CD4-positive, alpha-beta T cell treated with Interleukin-2 at 100 ng/mL for 4 hours (primary cell): ENCODE data around the gene STK25.
"Not testable (repeated sequence)": the region's sequence is repeated elsewhere in the genome, so short reads cannot be mapped to it uniquely, and the experiment has no call there.

ENCODE experiments used
- DNase-seq: peaks from one replicate; pipeline ENCODE4 v3.0.0-alpha.2; 2020; ENCODE audit warnings: low spot score

Gene STK25

DNA sequence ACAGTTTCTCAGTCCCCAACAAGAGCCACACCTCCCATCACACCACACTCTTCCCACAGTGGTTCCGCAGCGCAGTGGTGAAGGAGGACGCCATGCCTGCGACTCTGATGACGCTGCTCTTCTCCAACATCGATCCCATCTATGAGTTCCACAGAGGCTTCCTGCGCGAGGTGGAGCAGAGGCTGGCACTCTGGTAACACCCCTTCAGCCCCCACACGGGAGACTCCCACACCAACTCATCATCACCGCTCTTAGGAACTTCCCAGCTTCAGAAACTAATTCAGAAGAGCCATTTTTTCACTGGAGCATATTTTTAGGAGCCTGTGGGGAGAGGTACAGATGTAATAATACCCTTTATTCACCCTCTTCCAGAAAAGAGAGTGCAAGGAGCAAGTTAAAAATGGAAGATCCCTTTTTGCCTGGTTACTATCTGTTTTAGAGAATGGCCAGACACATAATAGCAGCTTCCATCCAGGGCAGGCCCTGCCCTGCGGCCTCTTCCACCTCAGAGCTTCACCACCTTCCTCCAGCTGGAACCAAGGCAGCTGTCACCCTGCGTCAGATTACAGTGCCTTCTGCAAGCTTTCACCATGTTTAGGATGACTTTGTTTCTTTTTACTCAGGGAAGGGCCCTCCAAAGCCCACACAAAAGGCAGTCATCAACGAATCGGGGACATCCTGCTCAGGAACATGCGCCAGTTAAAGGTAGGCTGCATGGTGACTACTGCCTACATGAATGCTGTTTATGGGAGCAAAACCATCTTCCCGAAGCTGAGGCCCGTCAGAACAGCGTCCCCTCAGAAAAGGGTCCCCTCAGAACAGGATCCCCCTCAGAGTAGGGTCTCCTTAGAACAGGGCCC is 44.9 kb downstream of the STK25 start:
- no peak for DNase-seq

DNA sequence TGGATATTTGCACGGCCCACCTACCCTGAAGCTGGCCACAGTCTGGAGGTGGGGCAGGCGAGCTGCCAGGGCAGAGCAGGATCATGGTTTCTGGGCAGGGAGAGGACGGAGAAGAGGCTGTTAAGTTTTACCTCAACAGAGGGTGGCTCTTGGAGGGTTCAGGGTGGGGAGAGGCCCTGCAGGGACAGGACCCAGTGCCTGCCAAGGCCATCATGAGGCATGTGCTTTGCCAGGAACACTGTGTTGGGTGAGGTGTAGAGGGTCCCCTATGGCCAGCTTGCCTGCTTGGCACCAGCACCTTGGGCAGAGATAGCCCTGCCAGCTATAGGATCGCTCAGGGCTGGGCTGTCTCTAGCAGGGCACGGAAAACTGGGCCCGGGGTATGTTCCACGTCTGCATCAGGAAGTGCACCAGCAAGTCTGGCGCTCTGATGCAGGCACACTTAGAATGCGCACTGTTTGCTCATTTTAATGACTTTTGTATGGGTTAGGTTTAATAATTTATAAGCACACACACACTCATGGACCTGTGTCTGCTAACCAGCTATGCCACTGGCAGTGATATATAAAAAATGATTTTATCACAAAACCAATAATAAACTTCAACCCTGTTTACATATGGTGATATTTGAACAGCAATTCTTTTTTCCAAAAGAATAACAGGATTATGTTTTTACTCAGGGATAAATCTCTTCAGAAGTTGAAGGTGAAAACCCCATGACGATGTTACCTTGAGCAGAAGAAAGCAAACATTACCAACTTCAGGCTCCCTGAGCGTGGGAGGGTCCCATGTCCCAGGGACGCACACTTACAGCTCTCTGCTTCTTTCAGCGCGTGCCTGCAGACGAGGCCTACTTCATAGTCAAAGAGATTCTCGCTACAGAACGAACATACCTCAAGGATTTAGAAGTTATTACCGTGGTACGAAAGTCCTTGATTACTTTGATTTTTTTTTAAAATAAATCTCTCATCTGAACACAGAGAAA is 46.4 kb downstream of the STK25 start:
- no peak for DNase-seq

- DNase-seq = no peak
Observed at GRCh38 chr2:241460631-241461030, 47.8 kb downstream of the STK25 start.

GRCh38 chr2:241459520-241459919 is 48.9 kb downstream of the STK25 start:
- DNase-seq = no peak

DNA sequence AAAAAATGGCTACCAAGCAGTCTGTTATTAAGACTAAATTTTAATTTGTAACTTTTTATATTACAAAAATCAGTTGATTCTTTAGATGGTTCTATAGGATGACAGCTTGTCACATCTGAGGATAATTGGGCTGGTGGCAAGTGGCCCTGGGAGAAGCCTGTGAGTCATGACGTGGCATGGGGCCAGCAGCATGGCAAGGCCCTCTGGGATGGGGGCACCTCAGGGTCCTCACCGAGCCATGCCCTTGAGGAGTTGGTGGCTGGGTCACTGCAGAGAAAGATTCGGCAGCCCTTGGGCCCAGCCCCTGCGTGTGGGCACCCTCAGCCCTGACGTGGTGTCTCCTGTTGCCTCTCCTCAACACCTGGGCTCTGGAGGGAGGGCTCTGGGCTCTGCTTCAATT is 49.7 kb downstream of the STK25 start:
- DNase-seq = no peak

DNA sequence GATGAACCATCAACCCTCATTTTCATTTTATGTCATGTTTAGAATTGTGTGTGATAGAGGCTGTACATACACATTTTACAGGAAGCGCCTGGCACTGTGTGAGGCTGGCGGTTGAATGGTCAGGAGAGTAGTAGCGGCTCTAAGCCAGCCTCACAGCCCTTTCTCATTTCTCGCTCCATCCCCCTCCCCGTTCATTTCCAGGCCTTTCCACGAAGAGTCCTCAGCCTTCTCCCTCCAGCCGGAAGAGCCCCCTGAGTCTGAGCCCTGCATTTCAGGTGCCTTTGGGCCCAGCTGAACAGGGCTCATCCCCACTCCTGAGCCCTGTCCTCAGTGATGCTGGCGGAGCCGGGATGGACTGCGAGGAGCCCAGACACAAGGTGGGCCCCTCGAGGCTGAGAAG is 51.8 kb downstream of the STK25 start:
- no peak for DNase-seq

- DNase-seq = no peak
Observed at GRCh38 chr2:241454837-241455485, 53.4 kb downstream of the STK25 start.

- DNase-seq = not testable (repeated sequence)
Observed at GRCh38 chr2:241453919-241454318, 54.5 kb downstream of the STK25 start.

GRCh38 chr2:241451840-241452506 is 56.4 kb downstream of the STK25 start:
- DNase-seq = no peak

DNA sequence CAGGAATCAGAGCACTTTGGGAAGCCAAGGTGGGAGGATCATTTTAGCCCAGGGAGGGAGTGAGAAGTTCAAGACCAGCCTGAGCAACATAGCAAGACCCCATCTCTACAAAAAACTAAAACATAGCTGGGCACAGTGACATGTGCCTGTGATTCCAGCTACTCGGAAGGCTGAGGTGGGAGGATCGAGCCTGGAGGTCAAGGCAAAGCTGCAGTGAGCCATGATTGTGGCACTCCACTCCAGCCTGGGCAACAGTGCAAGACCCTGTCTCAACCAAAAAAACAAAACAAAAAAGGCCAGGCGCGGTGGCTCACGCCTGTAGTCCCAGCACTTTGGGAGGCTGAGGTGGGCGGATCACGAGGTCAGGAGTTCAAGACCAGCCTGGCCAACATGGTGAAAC is 58.3 kb downstream of the STK25 start:
- DNase-seq = not testable (repeated sequence)

DNA sequence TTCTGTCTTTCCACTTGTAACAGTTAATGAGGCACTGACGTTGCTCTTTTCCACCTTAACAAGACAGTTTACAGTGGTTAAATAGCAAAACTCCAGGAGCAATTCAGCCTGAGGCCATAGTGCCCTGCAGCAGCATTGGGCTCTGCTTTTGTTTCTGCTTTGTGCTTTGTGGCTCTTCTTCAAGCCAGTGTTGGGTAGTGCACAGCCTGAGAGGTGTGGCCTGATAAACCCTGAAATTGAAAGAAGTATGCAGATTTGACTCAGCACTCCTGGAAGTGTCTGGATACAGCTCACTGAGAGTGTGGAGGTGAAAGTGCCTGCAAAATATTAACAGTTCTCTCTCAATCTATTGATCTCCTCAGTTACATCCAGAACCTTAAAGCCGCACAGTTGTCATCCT is 63.0 kb downstream of the STK25 start:
- DNase-seq = no peak

- peak; percentile 93 for DNase-seq
Observed at GRCh38 chr2:241443486-241444223, 64.7 kb downstream of the STK25 start.
